Measurements from ENCODE around the gene RYR2.
"Not testable (repeated sequence)": the region's sequence is repeated elsewhere in the genome, so short reads cannot be mapped to it uniquely, and the experiment has no call there.

DNA sequence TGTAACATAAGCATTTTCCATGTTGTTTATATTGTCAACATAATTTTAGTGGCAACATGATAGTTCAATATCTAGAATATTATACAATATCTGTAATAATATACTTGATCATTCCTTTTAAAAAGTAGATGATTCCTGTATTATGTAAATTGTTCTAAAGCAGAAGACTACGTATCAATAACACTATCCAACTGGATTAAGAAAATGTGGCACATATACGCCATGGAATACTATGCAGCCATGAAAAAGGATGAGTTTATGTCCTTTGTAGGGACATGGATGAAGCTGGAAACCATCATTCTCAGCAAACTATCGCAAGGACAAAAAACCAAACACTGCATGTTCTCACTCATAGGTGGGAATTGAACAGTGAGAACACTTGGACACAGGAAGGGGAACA lies 329.5 kb downstream of the RYR2 start:
- TF ChIP-seq POLR2AphosphoS5 (IDR thresholded peaks at IDR 0.05; ENCODE audit: low read depth, low read length); POLR2A (IDR thresholded peaks at IDR 0.05; ENCODE audit: low read depth, low read length); TAF1 (IDR thresholded peaks at IDR 0.05; ENCODE audit: borderline replicate concordance, low read depth, low read length): not testable (repeated sequence)
